ENCODE measurements around the gene PLPPR3.
A peak's percentile ranks its signal among the peaks of the same experiment; 100 is the strongest.

The PLPPR3 gene

GRCh38 chr19:792306-792885, 29.4 kb downstream of the PLPPR3 start:
- DNase-seq, result no peak

DNA sequence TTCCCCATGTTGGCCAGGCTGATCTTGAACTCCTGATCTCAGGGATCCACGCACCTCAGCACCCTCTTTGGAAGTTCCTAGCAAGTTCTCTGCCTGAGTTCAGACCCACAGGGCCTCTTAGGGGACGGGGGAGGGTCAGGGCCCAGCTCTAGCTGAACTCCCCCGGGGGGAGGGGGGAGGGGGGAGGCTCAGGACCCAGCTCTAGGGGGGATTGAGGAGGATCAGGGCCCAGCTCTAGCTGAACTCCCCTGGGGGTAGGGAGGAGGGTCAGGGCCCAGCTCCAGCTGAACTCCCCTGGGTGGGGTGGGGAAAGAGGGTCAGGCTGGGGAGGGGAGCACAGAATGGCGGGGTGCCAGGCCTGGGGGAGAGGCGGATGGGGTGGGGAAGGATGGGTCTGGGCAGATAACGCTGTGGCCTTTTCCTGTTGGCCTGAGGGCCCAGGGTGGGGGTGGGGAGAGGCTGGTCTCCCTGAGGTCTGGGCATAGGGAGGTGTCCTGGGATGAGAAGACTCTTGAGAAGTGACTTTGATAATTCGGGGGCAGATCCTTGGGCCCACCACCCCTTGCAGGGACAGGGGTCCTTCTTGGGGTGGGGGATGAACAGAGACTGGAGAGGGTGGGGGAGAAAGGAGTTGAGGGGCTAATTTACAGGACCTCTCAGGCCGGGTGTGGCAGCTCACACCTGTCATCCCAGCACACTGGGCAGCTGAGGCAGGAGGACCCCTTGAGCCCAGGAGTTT, 30.0 kb downstream of the PLPPR3 start:
- DNase-seq, result no peak

DNA sequence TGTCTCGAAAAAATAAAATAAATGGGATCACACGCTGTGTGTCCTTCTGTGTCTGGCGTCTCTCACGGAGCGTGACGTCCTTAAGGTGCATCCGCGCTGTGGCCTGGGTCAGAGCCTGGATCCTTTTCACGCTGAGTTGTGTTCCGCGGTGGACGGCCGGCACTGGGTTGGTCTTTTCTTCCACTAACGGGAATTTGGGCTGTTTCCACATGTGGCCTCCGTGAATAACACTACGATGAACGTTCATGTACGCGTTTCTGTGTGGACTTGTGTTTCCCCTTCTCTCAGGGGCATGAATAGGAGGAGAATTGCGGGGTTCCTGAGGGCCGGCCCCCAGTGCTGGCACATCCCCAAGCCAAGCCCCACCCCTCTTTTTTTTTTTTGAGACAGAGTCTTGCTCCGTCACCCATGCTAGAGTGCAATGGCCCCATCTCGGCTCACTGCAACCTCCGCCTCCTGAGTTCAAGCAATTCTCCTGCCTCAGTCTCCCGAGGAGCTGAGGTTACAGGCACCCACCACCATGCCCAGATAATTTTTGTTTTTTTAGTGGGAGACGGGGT, 30.7 kb downstream of the PLPPR3 start:
- no peak for DNase-seq

DNA sequence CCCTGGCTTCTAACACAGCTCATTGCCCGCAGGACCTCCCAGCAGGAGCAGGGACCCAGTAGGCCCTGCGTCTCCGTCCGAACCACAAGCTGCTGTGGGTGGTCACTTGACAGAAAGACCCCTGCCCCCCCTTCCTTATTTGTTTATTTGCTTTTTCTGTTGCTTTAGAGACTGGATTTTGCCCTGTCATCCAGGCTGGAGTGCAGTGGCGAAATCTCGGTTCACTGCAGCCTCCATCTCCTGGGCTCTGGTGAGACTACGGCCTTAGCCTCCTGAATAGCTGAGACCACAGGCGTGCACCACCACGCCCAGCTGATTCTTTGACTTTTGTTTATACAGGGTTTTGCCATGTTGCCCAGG, 32.1 kb downstream of the PLPPR3 start:
- DNase-seq, result no peak

GRCh38 chr19:788983-789700, 32.6 kb downstream of the PLPPR3 start:
- DNase-seq, result no peak

DNA sequence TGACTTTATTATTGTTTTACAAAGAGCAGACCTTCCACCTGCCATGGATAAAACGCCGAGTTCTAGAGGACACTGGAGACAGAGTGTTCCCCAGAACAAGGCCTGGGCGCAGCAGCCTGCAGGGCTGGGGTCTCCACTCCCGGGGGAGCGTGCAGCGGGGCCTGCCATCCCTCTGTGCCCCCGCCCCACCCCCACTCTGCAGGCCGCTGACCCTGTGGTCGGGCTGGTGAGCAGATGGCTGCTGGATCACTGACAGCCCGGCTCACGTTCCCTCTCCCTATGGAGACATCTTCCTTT, 33.1 kb downstream of the PLPPR3 start:
- DNase-seq, result no peak

DNA sequence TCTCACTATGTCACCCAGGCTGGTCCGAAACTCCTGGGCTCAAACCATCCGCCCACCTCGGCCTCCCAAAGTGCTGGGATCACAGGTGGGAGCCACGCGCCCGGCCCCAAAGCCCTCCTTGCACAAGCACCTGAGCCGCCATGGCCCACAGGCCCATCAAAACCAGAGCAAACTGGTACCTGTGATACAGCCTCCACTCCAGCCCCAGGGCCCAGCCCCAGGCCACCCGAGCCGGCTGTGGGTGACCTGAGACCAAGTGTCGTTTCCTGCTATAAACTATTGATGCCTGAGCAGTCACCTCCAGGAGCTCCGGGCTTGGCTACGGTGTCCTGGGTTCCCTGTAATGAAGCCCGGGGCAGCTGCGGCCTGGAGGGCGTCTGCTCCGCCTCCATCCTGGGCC, 34.2 kb downstream of the PLPPR3 start:
- DNase-seq, result no peak

GRCh38 chr19:784541-784940, 37.2 kb downstream of the PLPPR3 start:
- no peak for DNase-seq

GRCh38 chr19:782878-783668, 38.7 kb downstream of the PLPPR3 start:
- no peak for DNase-seq

DNA sequence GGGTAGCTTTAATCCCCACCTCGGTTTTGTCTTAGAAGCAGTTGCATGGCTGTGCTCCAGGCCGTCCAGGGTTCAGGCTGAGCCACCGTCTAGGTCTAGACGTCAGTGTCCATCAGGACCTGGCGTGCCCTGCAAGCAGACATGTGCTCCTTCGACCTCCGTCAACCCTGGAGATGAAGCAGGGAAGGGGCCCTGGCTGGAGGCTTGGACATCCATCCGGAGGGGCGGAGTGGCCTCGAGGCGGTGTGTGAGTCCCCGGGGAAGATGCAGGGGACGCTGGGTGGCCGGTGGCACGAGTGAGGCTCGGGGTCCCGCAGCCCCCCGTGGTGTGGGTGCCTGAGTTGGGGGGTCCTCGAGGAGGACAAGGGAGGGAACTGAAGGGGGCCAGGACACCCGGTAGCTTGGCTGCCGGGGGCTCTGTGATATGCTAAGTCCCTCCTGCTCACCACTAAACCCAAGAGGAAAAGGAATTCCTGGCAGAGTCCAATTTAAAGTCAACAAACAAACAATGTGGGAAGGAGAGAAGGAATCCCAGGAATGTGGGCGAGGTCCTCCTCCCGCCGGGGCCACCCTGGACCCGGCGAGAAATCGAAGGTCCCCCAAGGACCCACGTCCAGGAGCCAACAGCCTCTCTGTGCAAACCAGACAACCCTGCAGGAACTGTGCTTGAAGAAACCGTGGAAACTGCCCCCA, 39.4 kb downstream of the PLPPR3 start:
- DNase-seq, result no peak

DNA sequence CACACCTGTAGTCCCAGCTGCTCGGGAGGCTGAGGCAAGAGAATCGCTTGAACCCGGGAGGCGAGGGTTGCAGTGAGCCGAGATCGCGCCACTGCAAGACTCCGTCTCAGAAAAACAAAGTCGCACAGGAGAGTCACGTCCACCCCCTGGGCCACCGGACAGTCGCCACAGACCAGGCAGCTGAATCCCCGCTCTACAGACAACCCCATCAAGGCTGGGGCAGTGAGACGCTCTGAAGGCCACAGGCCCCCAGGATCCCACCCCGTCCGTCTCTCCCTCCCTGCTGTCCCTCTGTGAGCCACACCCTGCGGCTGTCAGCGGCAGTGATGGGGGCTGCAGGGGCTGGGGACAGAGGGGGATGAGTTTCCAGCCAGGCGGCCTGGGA, 40.0 kb downstream of the PLPPR3 start:
- DNase-seq, result no peak

DNA sequence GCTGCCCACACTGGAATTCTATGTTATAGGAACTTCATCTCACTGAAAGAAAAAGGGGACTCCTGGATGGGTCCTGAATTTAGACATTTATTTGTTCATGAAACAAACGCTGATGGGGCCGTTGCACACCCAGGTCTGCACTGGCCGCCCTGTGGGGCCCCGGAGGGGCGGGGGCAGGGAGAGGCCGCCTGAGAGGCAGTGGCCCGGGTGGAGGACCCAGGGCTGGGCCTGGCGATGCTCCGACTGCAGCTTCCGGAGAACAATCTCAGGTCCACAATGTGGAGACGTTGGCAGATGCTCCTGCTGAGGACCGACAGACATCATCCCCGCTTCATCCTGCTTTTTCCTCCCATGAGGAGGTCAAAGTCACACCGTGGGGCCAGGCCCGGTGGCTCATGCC, 40.8 kb downstream of the PLPPR3 start:
- no peak for DNase-seq

DNA sequence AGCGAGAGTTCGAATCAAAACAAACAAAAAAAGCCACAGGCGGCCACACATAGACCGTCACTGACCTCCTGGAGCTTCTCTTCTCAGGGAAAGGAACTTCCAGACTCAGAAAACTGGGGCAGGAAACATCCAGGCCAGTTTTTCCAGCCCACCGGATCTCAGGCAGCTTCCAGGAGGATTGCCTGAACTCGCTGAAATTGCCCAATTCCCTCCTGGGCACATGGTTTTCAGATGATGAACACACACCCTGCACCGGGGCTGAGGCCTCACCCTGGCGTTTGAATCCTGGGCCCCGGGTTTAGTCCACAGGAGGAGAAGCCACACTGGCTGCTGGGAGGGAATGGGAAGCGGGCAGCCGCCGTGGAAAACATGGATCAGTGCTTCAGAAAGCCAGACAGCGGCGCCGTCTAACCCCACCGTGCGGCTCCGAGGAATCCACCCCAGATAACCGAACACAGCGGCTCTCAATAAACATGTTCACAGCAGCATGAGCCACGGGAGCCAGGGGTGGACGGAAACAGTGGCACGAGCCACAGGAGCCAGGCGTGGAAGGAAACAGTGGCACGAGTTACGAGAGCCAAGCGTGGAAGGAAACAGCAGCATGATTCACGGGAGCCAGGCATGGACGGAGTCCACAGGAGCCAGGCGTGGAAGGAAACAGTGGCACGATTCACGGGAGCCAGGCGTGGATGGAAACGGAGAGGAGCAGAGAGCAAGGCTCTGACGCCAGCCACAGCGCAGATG, 42.7 kb downstream of the PLPPR3 start:
- no peak for DNase-seq

DNA sequence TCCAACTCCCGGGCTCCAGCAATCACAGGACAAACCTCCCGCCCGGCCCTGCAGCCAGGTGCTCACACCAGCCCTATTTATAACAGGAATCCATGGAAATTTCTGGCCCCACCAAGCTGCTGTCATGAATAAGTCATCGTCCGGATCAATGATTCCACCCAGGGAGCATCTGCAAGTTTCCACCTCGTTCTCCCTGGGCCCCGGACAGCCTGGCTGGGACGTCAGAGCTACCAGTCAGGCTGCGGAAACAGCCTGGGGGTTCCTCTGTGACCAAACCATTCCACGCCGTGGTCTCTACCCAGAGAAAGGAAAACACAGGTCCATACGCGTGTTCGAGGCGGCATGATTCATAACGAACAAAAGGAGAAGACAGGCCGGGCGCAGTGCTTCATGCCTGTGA, 45.2 kb downstream of the PLPPR3 start:
- DNase-seq, result no peak

DNA sequence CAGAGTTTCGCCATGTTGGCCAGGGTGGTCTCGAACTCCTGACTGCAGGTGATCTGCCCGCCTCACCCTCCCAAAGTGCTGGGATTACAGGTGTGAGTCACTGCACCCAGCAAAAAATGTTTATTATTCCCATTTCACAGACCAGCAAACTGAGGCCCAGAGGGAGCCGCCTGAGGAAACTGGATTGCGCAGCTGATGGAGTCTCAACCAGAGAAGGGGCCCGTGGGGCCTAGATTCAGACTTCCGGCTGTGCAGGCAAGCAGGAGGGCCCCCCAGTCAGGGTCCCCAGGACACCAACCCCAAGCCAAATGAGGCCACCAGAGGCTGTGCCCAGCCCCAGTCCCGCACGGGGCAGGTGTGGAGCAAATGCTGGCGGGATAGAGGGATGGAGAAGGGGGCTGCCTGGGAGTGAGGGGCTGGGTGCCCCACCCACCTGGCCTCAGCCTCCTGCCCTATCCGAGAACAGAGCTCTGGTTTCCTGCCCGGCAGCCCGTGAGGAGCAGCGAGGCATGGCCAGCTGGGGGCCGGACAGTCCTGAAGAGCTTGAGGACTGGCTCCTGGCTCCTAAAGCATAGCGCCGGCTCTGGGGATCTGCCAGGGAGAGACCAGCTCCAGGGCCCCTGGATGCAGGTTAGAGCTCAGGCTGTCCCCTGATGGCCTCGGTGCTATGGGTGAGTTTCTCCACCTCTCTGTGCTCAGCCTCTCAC, 48.9 kb downstream of the PLPPR3 start:
- DNase-seq, result no peak

DNA sequence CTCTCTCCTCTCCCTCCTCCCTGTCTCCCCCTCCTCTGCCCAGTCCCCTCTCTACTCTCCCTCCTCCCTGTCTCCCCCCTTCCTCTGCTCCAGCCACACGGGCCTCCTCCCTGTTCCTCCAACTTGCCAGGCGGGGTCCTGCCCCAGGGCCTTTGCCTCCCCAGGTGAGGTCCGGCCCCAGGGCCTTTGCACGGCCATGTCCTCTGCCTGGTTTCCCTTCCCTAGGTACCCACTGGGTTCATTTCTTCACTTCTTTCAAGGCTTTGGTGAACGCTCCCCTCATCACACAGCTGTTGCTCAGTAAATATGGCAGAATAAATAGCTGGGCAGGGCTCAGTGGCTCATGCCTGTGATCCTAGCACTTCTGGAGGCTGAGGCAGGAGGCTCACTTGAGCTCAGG, 49.7 kb downstream of the PLPPR3 start:
- DNase-seq, result no peak

GRCh38 chr19:771332-771785, 50.4 kb downstream of the PLPPR3 start:
- peak; percentile 38 for DNase-seq

- no peak for DNase-seq
Measured at GRCh38 chr19:769616-770015, 52.1 kb downstream of the PLPPR3 start.

- no peak for DNase-seq
Measured at GRCh38 chr19:768424-768823, 53.3 kb downstream of the PLPPR3 start.

- DNase-seq, result no peak
Measured at GRCh38 chr19:765179-765738, 56.5 kb downstream of the PLPPR3 start.

- no peak for DNase-seq
Measured at GRCh38 chr19:764301-764700, 57.5 kb downstream of the PLPPR3 start.

Measured in COR-L47 (cell line).